ENCODE measurements around the gene SMCO4.

DNA sequence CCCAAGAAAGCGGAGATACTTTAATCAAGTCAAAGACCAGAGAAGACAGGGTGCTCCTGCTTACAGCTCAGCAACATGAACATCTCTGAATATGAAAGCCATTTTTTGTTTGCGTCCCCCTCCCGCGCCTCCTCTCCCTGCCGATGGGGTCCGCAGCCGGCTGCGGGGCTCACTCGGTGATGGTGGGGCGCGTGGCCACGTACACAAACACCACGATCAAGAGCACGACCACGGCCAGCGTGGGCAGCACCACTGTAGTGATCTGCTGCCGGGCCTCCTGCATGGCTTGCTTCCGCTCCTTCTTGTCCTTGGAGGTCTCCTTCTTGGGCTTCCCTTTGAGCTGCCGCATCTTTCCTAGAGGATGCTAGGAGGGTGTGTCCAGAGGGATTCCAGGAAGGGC is 64.3 kb downstream of the SMCO4 start:
- TF ChIP-seq GATA2 (IDR thresholded peaks at IDR 0.05; ENCODE audit: low read depth, low read length) (no peak), GATA3 (IDR thresholded peaks at IDR 0.05; ENCODE audit: low read depth, low read length) (no peak)

All from SH-SY5Y (cell line).